HL-60 (cell line): ENCODE data around the gene HASPIN.

Experiments
- CTCF ChIP-seq: IDR thresholded peaks from one replicate; pipeline ENCODE4 v1.5.1; 2011; ENCODE audit warnings: low read length, control low read depth, inconsistent platforms; ENCODE audit not compliant: insufficient read depth
- POLR2AphosphoS5 ChIP-seq: IDR thresholded peaks from 2 replicates; pipeline ENCODE4 v1.6.1; 2012; ENCODE audit warnings: low read depth
- REST ChIP-seq: IDR thresholded peaks from 2 replicates; pipeline ENCODE4 v1.6.1; 2012; ENCODE audit warnings: low read depth; ENCODE audit not compliant: insufficient replicate concordance

DNA sequence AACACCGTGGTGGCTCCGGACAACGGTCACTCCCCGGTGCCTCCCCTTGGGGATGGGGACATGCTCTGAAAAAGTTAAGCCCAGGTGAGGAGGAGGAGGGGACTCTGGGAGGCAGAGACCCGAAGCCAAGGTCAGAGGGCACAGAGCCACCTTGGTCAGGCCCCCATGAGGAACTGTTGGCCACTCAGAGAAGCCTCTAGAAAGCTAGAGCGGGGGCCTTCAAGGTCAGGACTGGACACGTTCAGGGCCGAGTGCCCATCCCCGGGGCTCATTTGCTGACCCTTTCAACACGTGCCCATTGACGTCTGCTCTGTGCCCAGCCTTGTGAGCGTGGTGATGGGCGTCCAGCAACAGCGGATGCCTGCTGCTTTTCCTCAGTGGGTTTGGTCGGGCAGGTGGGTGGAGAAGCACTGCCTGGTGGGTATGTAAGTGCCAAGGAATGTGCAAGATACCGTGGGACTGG is 38.2 kb downstream of the HASPIN start:
- TF ChIP-seq CTCF (no peak), REST (no peak), POLR2AphosphoS5 (no peak)
